Tibial nerve (tissue), 4 donors: ENCODE results near the gene HK3.

Experiments used
- EP300 ChIP-seq, 2 donors: sonication (generic); formaldehyde crosslinking; IDR thresholded peaks; one replicate each; pipeline ENCODE4 v1.6.1; 2017; ENCODE audit warnings: antibody characterized with exemption in 2 of 2, mild to moderate bottlenecking in 1 of 2
- TF ChIP-seq, protein P1 (sequence below), 5 experiments: fragments of 200-600 bp in 3 of 5; fragments of 450-650 bp in 2 of 5; sonication (generic) in 3 of 5; IDR thresholded peaks; one replicate each; pipeline ENCODE4 v1.5.1; 2016 to 2019; ENCODE audit warnings: antibody characterized with exemption in 5 of 5, mild to moderate bottlenecking in 3 of 5, moderate library complexity in 2 of 5

DNA sequence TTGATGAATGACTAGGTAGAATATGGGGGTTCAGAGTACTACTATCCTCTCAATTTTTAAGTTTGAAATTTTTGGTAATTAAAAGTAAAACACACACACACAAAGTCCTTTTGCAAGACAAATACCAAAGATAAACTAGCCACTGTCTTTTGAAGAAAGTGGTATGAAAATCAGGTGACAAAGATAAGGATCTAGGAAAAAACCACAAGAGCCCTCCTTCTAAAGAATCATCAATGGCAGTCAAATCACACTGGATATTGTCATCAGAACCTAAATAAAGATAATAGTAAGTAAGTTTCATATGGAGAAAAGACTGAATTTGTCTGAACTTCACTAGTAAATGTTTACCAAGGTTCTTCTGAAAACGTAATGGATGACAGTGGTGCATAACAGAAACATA is 30.5 kb upstream of the HK3 start:
- TF ChIP-seq, protein P1, sequence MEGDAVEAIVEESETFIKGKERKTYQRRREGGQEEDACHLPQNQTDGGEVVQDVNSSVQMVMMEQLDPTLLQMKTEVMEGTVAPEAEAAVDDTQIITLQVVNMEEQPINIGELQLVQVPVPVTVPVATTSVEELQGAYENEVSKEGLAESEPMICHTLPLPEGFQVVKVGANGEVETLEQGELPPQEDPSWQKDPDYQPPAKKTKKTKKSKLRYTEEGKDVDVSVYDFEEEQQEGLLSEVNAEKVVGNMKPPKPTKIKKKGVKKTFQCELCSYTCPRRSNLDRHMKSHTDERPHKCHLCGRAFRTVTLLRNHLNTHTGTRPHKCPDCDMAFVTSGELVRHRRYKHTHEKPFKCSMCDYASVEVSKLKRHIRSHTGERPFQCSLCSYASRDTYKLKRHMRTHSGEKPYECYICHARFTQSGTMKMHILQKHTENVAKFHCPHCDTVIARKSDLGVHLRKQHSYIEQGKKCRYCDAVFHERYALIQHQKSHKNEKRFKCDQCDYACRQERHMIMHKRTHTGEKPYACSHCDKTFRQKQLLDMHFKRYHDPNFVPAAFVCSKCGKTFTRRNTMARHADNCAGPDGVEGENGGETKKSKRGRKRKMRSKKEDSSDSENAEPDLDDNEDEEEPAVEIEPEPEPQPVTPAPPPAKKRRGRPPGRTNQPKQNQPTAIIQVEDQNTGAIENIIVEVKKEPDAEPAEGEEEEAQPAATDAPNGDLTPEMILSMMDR (IDR thresholded peaks at IDR 0.05), result no peak
- no peak for TF ChIP-seq EP300 (IDR thresholded peaks at IDR 0.05)
